Keratinocyte (primary cell): ENCODE data around the gene SSTR4. TPM values are rescaled to one million over a fixed set of nuclear protein-coding genes. Genes with fewer than 3 reads are reported as not detected.

Source experiments
- DNase-seq: peaks from one replicate; pipeline ENCODE4 v3.0.0-alpha.2; 2011; ENCODE audit warnings: low read depth, missing footprints, low spot score
- FAIRE-seq: peaks from 2 replicates; lab custom pipeline; 2011; peaks lifted over from hg19 to GRCh38; lab: Jason Lieb, UNC
- H2AFZ ChIP-seq: 2 replicates; pipeline ENCODE4 v1.6.0; 2012; ENCODE audit warnings: low read length, control low read depth, inconsistent platforms; ENCODE audit not compliant: control insufficient read depth
- H3K27ac ChIP-seq: 2 replicates; pipeline ENCODE4 v1.5.1; 2011; ENCODE audit warnings: low read length; ENCODE audit not compliant: control insufficient read depth, insufficient read depth
- H3K27me3 ChIP-seq: 3 replicates; pipeline ENCODE4 v1.6.0; 2011; ENCODE audit warnings: low read length; ENCODE audit not compliant: control insufficient read depth, insufficient read depth; ENCODE audit errors: extremely low read depth
- H3K36me3 ChIP-seq, 2 experiments: 2 replicates in 1 of 2; 3 replicates in 1 of 2; pipeline ENCODE4 v1.5.1; 2011; ENCODE audit warnings: low read length in 2 of 2, mild to moderate bottlenecking in 1 of 2; ENCODE audit not compliant: control insufficient read depth in 2 of 2, insufficient read depth in 2 of 2; ENCODE audit errors: extremely low read depth in 1 of 2
- H3K4me1 ChIP-seq: 3 replicates; pipeline ENCODE4 v1.5.1; 2011; ENCODE audit warnings: low read length; ENCODE audit not compliant: control insufficient read depth, insufficient read depth; ENCODE audit errors: extremely low read depth
- H3K4me2 ChIP-seq: 3 replicates; pipeline ENCODE4 v1.6.0; 2011; ENCODE audit warnings: low read depth, low read length; ENCODE audit not compliant: control insufficient read depth, insufficient read depth; ENCODE audit errors: extremely low read depth
- H3K4me3 ChIP-seq, 3 experiments: fragments of 200-600 bp in 1 of 3; sonication (generic) in 1 of 3; 2 replicates in 2 of 3; 3 replicates in 1 of 3; pipeline ENCODE4 v1.5.1; 2011 to 2016; ENCODE audit warnings: low read length in 3 of 3, mild to moderate bottlenecking in 3 of 3, control low read depth in 2 of 3, inconsistent platforms in 1 of 3, low read depth in 1 of 3, mixed read lengths in 1 of 3, mixed run types in 1 of 3, moderate library complexity in 1 of 3; ENCODE audit not compliant: control insufficient read depth in 2 of 3, insufficient read depth in 2 of 3; ENCODE audit errors: extremely low read depth in 1 of 3
- H3K79me2 ChIP-seq: 2 replicates; pipeline ENCODE4 v1.6.0; 2012; ENCODE audit warnings: low read length; ENCODE audit not compliant: control insufficient read depth, insufficient read depth
- H3K9ac ChIP-seq: 3 replicates; pipeline ENCODE4 v1.6.0; 2011; ENCODE audit warnings: low read length; ENCODE audit not compliant: control insufficient read depth, insufficient read depth; ENCODE audit errors: extremely low read depth
- H3K9me1 ChIP-seq: 3 replicates; pipeline ENCODE4 v1.6.0; 2011; ENCODE audit warnings: low read length; ENCODE audit not compliant: control insufficient read depth, insufficient read depth; ENCODE audit errors: extremely low read depth
- H3K9me3 ChIP-seq: 2 replicates; pipeline ENCODE4 v1.5.1; 2012; ENCODE audit warnings: low read depth, low read length; ENCODE audit not compliant: control insufficient read depth
- H4K20me1 ChIP-seq: 3 replicates; pipeline ENCODE4 v1.6.0; 2011; ENCODE audit warnings: low read length; ENCODE audit not compliant: control insufficient read depth, insufficient read depth; ENCODE audit errors: extremely low read depth
- EZH2 ChIP-seq: IDR thresholded peaks from one replicate; pipeline ENCODE4 v1.6.1; 2012; ENCODE audit warnings: inconsistent platforms, mild to moderate bottlenecking, low read length, moderate library complexity
- dilution Hi-C: fragments of 300-500 bp; cut with MboI; formaldehyde crosslinking; loops from one replicate; pipeline ENCODE4 v1.7.0; 2020; ENCODE audit warnings: low sequenced_read_pairs; ENCODE audit not compliant: extremely low pct_ligation_motif_present
- polyA plus RNA-seq, 5 experiments: library from polyadenylated mRNA; depleted of rRNA in 3 of 5; stranded (reverse) in 3 of 5; stranded (forward) in 1 of 5; unstranded in 1 of 5; fragments of >200 nt; gene quantifications; 1 replicate in 1 of 5; 2 replicates in 3 of 5; 3 replicates in 1 of 5; pipeline versions ENCODE4 v1.2.1 to v1.2.3, GENCODE V29; 2011 to 2012; ENCODE audit warnings: missing spikeins in 2 of 5, low read depth in 1 of 5, low replicate concordance in 1 of 5
- TF ChIP-seq, protein P1 (sequence below), 3 experiments: IDR thresholded peaks in 1 of 3; conservative IDR thresholded peaks in 1 of 3; optimal IDR thresholded peaks in 1 of 3; 2 replicates in 2 of 3; 3 replicates in 1 of 3; pipeline versions ENCODE3 to v1.5.1; 2011; ENCODE audit warnings: low read length in 3 of 3, mild to moderate bottlenecking in 3 of 3, moderate library complexity in 2 of 3, control low read depth in 1 of 3, inconsistent platforms in 1 of 3; ENCODE audit not compliant: insufficient read depth in 2 of 3; ENCODE audit errors: extremely low read depth in 1 of 3

SSTR4 gene
- polyA plus RNA-seq, 1 donor (not counting 4 experiments of a cell fraction or from before 2014, with no cell fraction given): not detected

DNA sequence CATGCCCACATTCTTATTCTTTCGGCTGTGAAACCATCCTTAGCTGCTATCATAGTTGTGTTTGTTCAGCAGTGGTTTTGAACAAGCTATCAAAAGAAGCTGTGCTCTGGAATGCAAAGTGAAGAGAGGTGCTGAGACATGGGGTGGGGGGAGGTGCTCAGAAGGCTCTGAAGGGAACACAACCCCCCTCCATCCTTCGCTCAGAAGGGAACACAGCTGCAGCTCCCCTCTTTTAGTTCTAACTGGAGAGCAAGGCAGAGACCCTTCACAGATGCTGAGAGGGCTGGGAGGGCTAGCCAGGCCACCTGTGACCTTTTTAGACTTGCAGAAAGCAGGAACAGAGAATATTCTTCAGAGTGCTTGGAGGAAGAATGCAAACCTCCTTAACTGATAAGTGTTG, 17.6 kb upstream of the SSTR4 start:
- dilution Hi-C loops: no loop called here
- Histone ChIP-seq H3K4me3 (no peak overlapping the region), H3K27me3 (no peaks in the 10 kb centered on the region), H3K36me3 (no peaks in the 10 kb centered on the region), H3K9ac (no peak overlapping the region), H3K4me2 (no peak overlapping the region), H3K9me1 (no peaks in the 10 kb centered on the region), H3K79me2 (no peaks in the 10 kb centered on the region), H3K27ac (no peak overlapping the region), H3K9me3 (no peaks in the 10 kb centered on the region), H3K4me1 (no peaks in the 10 kb centered on the region), H4K20me1 (no peaks in the 10 kb centered on the region), H2AFZ (no peak overlapping the region)
- TF ChIP-seq, protein P1, sequence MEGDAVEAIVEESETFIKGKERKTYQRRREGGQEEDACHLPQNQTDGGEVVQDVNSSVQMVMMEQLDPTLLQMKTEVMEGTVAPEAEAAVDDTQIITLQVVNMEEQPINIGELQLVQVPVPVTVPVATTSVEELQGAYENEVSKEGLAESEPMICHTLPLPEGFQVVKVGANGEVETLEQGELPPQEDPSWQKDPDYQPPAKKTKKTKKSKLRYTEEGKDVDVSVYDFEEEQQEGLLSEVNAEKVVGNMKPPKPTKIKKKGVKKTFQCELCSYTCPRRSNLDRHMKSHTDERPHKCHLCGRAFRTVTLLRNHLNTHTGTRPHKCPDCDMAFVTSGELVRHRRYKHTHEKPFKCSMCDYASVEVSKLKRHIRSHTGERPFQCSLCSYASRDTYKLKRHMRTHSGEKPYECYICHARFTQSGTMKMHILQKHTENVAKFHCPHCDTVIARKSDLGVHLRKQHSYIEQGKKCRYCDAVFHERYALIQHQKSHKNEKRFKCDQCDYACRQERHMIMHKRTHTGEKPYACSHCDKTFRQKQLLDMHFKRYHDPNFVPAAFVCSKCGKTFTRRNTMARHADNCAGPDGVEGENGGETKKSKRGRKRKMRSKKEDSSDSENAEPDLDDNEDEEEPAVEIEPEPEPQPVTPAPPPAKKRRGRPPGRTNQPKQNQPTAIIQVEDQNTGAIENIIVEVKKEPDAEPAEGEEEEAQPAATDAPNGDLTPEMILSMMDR (optimal IDR thresholded peaks at IDR 0.05 in 1 of 3, IDR thresholded peaks at IDR 0.05 in 1 of 3, conservative IDR thresholded peaks at IDR 0.05 in 1 of 3; ENCODE audit: extremely low read depth in 1 of 3, insufficient read depth in 2 of 3, low read length in 3 of 3): no peak
- no peak for TF ChIP-seq EZH2
- FAIRE-seq (no peak), DNase-seq (no peak)

DNA sequence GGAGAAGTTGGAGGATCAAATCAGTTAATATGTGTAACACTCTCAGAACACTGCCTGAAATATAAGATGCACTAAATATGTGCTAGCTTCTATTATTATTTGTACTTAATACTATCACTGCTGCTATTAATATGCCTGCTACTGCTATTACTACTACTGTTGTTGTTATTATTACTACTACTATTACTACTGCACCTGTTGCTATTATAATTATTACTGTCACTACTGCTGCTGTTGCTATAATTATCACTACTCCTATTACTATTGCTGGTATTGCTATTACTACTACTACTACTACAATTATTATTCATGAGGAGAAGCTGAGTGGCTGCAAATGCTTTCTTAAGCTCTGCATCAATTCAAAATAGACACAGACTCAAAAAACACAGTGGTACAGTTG, 16.7 kb upstream of the SSTR4 start:
- H3K36me3 ChIP-seq: no peaks in the 10 kb centered on the region
- H3K9me3 ChIP-seq: no peaks in the 10 kb centered on the region
- no peak overlapping the region for H3K4me2 ChIP-seq
- H3K9ac ChIP-seq: no peak overlapping the region
- no peak for TF ChIP-seq EZH2
- TF ChIP-seq, protein P1 (optimal IDR thresholded peaks at IDR 0.05 in 1 of 3, IDR thresholded peaks at IDR 0.05 in 1 of 3, conservative IDR thresholded peaks at IDR 0.05 in 1 of 3; ENCODE audit: extremely low read depth in 1 of 3, insufficient read depth in 2 of 3, low read length in 3 of 3): no peak
- dilution Hi-C loops: no loop called here
- no peaks in the 10 kb centered on the region for H4K20me1 ChIP-seq
- H3K4me3 ChIP-seq: no peak overlapping the region
- H3K4me1 ChIP-seq: no peaks in the 10 kb centered on the region
- H3K27ac ChIP-seq: no peak overlapping the region
- DNase-seq: no peak
- H3K79me2 ChIP-seq: no peaks in the 10 kb centered on the region
- no peaks in the 10 kb centered on the region for H3K9me1 ChIP-seq
- H3K27me3 ChIP-seq: no peaks in the 10 kb centered on the region
- FAIRE-seq: no peak
- no peak overlapping the region for H2AFZ ChIP-seq
